HG03039 (cell line): Measurements from ENCODE around the gene IL17REL.

Source experiments
- ATAC-seq: cut with Tn5 transposase; IDR thresholded peaks from one replicate; pipeline ENCODE4 v1.9.1; 2021; ENCODE audit warnings: mild to moderate bottlenecking, moderate library complexity; ENCODE audit not compliant: unreplicated experiment

Gene IL17REL

DNA sequence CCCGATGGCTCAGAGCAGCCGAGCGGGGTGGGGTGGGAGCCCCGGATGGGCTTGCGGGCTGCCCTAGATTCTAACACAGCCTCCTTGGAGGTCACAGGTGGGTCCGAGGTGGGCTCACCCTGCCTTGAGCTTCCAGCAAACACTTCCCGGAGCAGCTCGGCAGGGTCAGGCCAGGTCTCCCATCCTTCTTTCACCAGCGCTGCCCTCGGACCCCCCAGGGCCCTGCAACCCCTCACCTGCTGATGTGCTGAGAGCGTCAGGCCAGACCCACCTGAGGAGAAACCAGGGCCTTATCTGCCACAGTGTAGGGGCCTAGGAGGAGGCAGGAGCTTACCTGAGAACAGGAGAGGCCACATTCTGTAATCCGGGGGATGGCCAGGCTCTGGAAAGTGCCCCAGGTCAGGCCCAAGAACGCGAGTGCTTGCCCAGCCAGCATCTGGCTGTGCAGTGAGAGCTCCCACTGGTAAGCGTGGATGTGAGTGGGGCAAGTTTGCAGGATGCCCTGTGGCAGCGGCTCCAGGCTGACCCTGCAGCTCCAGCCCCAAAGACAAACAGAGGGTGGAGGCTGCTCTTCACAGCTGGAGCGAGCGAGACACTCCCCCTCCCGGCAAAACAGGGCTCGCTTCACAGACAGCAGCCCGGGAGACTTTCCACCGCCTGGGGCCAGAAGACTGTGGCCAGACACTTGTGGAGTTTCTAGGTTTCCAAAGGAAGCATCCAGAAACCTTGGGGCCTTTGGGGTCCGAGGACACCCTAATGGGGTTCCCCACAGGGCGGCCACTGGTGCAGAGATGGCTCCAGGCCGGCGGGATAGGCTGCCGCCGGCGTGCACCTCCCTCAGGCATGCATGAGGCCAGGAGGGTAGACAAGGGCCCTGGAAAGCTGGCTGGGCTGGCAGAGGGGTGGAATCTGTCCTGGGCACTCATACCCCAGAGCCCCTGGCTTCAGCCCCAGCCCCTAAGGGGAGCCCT is at the start of gene IL17REL:
Gene IL17REL, minus strand, starts transcription at position 555 of the 971 bp plus-strand sequence. Its CDS starts 119 bp downstream, at position 436.
- ATAC-seq: no peak

- ATAC-seq: no peak
These were observed 49.3 kb upstream of the IL17REL start for GRCh38 chr22:50061824-50062355.

- ATAC-seq: no peak
These were observed 48.7 kb upstream of the IL17REL start for GRCh38 chr22:50061141-50061823.

DNA sequence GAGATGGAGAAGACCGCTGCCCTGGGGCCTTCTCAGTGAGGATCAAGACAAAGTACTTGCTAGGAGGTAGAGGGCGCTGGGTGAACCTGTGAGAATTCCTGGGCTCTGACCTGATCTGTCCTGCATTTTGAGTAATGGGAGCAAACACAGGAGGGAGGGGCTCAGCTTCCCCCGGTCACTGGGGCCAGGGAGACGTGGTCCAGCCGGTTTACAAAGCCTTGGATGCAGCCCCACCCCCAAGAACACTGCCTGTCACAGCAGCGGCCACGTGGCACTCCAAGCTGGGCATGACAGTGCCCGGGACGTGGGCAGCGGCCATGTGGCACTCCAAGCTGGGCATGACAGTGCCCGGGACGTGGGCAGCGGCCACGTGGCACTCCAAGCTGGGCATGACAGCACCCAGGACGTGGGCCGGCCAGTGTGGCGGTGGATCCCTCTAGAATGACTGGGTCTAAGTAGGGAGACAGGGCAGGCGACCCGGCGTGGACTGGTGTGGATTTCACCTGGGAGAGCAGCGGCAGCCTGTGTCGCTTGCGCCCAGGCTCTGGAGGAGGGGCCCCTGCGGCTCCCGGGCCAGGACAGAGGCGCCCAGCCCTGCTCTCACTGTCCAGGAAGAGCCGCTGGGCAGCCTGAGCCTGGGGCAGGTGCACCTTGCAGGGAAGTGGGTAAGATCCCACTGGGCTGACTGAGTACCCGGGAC is 48.0 kb upstream of the IL17REL start:
- no peak for ATAC-seq

- ATAC-seq: no peak
These were observed 47.3 kb upstream of the IL17REL start for GRCh38 chr22:50059881-50060262.

- ATAC-seq: no peak
These were observed 46.6 kb upstream of the IL17REL start for GRCh38 chr22:50058906-50059880.

DNA sequence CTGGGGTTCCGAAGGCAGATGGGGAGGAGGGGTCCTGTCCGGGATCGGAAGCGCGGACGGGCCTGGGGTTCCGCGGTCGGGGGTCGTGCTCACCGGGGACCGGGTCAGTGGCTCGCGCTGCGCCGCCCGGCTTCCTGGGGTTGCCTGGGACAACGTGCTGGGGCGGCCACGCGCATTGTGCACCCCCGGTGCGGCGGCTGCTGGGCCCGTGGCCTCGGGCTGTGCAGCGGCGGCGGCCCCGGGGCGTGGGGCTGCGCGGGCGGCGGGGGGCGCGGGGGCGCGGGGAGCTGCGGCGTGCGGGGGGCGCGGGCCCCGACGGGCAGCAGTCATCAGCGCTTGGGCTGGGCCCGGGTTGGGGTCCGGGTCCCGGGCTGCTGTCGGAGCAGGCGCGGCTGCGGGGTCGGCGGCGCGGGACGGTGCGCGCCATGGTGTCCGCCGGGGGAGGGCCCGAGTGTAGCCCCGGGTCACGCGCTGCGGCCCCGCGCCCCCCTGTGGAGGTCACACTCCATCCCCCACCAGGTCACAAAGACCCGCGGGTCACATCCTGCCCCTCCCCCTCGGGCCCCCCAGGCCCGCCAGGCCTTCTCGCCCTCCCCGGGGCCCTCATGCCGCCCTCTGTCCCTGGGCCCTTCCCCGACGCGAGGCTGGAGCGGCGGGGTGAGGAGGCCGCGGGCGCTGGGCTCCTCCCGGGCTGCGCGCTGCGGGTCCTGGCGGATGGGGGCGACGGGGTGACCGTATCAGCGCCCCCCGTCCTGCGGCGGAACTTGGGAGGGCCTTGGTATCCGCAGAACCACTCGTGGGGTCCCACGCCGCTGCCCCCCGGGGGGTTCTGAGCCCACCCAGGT is 45.7 kb upstream of the IL17REL start, which contains the start of gene TTLL8:
Gene TTLL8, minus strand, starts transcription at position 238 of the 845 bp plus-strand sequence.
- ATAC-seq: no peak

DNA sequence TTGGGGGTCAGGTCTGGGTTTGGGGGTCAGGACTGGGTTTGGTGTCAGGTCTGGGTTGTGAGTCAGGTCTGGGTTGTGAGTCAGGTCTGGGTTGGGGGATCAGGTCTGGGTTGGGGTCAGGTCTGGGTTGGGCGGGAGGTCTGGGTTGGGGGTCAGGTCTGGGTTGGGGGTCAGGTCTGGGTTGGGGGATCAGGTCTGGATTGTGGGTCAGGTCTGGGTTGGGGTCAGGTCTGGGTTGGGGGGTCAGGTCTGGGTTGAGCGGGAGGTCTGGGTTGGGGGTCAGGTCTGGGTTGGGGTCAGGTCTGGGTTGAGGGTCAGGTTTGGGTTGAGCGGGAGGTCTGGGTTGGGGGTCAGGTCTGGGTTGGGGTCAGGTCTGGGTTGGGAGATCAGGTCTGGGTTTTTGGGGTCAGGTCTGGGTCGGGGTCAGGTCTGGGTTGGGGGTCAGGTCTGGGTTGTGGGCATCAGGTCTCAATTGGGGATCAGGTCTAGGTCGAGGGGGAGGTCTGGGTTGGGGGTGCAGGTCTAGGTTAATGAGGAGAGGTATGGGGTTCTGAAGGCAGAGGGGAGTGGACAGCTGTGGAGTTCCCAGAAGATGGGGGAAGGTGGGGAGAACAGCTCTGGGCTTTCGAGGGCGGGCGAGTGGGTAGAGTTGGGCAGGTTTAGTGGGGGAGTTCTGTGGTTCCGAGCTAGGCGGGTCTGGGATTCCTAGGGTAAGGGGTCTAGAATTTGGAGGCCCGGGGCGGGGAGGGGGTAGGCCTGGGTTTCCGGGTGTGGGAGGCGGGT is 44.9 kb upstream of the IL17REL start:
- ATAC-seq: no peak

GRCh38 chr22:50056214-50056972 is 43.8 kb upstream of the IL17REL start:
- ATAC-seq: no peak

DNA sequence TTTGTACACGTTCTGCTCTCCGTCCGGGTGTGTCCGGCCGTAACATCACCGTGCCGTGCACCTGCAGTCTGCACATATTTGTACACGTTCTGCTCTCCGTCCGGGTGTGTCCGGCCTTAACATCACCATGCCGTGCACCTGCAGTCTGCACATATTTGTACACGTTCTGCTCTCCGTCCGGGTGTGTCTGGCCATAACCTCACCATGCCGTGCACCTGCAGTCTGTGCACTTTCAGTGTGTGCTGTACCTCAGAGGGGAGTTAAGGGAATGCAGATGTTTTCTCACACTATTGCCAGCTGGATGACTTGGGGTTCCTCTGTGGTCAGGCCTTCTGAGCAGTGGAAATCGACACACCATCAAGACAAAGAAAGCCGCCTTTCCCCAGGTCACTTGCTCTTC is 41.3 kb upstream of the IL17REL start:
- ATAC-seq: no peak

GRCh38 chr22:50051930-50052329 is 39.4 kb upstream of the IL17REL start:
- no peak for ATAC-seq

- ATAC-seq: no peak
These were observed 37.0 kb upstream of the IL17REL start for GRCh38 chr22:50049299-50050195.

DNA sequence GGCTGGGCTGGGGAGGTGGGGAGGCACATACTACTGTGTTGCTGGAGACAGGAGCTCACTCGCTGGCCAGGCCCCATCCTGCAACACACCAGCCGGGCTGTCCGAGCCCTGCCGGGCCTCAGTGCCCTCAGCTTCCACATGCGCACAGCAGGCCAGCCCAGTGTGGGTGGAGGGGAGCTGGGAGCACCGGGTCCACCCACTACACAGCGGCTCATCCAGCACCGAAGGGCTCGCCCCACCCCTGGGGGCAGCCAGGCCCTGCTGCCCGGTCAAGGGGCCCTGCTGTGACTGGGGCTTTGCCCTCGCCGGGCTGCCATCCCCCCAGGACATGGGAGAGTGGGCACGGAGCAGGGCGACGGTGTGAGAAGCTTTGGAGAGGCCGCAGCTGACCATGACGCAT is 36.3 kb upstream of the IL17REL start:
- no peak for ATAC-seq

DNA sequence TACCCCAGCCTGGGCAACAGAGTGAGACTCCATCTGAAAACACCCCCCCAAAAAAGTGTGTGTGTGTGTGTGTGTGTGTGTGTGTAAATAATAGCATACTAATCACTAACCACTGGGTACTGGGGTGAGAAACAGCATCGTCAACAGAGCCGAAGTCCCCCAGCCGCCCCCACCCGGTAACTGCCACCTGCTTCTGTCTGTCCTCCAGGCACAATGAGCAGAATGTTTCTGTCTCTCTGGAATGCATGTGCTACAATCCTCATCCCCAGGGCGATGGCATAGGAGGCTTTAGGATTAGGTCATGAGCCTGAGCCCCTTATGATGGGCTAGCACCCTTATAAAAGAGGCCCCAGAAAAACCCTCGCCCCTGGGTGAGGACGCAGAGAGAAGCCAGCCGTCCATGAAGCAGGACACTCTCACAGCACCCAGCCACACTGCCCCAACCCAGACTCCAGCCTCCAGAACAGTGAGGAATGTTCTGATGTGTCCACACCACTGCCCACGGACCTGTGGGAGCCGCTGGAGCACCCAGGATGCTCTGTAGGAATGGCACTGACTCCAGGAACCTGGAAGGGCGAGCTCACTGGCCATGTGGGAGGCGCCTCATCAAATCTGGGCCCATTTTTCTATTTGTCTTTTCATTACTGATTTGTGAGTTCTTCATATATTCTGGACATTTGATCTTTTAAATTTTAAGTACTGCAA is 35.6 kb upstream of the IL17REL start:
- ATAC-seq: no peak

GRCh38 chr22:50047346-50047745 is 34.8 kb upstream of the IL17REL start:
- no peak for ATAC-seq
